HG02943 (cell line): ENCODE measurements around the gene MDM1.

Source experiments
- ATAC-seq: cut with Tn5 transposase; IDR thresholded peaks from one replicate; pipeline ENCODE4 v1.9.1; 2021; ENCODE audit warnings: mild to moderate bottlenecking, low read depth, moderate library complexity; ENCODE audit not compliant: unreplicated experiment

MDM1 gene

DNA sequence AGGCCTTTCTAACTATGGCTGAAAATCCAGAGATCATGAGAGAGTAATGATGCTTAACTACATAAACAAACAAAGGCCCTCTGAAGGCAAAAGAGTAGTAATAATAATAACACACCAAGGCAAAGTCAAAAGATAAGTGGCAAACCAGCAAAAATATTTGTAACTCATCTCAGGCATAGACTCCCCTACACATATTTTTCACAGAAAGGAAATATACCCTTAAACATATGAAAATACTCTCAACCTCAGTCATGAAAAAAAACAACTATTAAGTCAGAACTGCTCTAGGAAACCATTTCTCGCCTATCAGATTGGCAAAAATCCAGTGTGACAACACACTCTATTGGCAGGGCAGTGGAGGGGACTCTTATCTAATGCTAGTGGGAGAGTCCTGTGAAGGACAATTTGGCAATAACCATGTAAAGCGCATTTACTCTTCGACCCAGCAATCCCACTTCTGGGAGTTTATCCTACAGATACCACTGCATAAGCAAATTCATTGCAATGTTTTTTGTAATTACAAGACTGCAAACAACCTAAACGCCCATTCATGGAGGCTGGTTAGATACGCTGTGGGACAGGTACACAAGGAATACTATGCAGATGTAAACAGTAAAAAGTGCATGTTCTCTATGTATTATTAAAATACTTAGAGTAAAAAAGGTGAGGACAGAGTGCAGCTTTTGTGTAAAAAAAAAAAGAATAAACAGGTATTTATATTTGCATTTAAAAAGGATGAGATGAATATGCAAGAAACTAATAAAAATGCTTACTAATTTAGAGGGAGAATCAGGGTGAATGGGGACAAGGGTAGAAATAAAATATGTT is 52.7 kb downstream of the MDM1 start:
- ATAC-seq: no peak

- no peak for ATAC-seq
These were observed 55.7 kb downstream of the MDM1 start for GRCh38 chr12:68276402-68276930.

GRCh38 chr12:68272732-68273131 is 59.4 kb downstream of the MDM1 start:
- ATAC-seq: no peak

DNA sequence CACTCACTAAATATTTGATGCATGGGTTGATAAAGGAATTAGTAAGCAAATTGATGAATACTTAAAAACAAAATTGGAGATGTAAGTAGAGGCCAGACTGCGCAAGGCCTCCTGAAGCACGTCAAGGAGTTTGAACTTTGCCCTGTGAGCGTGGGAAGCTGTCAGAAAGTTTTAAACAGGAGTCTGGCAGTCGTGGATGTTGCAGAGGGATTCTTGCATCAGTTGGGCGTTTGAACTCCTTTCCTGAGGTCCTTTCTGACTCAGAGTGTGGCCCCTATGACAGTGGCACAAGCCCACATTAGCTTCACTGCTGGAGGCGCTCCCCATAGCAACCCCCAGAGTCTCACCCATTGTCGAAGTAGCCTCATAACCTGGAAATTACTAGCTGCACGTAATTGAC is 60.8 kb downstream of the MDM1 start:
- no peak for ATAC-seq

- no peak for ATAC-seq
These were observed 61.8 kb downstream of the MDM1 start for GRCh38 chr12:68270358-68270757.

DNA sequence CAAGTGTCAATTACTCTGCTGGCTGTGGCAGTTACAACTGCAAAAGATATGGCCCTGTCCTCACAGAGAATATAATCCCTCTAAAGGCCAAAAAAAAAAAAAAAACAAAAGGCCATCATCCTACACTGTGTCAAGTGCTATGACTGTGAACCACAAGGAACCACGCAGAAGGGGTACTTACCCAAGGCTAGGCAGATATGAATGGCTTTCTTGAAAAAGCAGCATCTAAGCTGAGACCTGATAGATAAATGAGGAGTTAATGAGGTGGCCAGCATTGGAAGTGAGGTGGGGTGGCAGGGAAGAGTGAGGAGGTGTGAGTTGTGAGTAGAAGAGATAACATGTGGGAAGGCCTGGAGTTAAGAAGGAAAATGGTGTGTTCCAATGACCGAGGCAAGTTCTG is 62.4 kb downstream of the MDM1 start:
- no peak for ATAC-seq

DNA sequence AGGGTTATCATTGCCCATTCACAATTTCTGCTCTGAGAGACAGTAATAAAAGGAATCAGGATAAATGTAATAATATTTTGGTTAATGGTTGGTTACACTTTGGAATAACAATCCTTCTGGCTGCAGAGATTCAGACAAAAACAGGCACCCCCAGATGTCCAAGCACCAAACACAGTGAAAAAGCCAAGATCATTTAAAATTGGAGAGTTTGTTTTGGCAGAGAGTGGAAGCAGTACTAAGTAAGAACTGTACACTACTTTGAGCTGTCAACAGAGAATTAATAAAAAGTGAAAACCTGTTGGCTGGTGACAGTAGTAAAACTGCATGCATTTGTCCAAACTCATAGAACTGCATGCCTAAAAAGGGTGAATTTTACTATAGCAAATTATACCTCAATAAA is 63.2 kb downstream of the MDM1 start:
- ATAC-seq: no peak

DNA sequence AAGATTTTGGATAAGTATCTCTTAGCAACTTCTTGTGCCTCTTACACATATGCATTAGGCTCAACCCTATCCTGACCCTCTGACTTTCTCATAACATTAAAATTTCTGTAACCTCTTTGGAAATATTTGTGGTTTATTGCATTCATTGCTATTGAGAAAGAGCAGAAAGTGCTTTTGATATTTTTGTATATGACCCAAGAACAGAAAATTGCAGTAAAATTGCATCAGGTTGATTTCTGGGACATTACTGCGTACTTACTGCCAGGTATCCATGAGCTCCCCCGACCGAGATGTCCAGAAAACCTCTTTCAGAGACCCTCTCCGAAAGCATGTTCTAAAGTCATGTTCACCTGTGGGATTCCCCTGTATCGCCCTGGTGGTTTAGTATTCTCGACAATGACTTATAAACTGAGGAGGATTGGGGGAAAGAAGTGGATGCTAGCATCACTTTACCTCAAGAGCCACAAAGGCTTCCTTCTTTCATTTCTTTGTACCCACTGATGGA is 64.2 kb downstream of the MDM1 start:
- ATAC-seq: no peak

GRCh38 chr12:68264857-68265256 is 67.3 kb downstream of the MDM1 start:
- no peak for ATAC-seq

GRCh38 chr12:68264158-68264855 is 67.9 kb downstream of the MDM1 start:
- no peak for ATAC-seq

DNA sequence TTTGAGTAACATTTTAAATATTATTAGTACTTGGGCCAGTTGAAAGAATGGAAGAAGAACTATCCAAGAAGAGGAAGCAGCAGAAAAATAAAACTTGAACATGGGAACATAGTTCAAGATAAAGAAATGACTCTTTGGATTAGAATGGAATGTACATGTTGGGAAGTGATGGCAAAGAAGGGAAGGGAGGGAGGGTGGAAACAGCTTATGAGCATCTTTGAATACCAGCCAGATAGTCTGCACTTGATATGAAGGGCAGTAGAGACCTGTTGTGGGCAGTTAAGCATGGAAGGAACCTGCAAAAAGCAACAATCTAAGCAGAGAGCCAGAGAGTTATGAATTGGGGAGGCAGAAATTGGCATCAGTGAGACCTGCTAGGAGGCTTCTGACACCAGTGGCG is 68.8 kb downstream of the MDM1 start:
- no peak for ATAC-seq

DNA sequence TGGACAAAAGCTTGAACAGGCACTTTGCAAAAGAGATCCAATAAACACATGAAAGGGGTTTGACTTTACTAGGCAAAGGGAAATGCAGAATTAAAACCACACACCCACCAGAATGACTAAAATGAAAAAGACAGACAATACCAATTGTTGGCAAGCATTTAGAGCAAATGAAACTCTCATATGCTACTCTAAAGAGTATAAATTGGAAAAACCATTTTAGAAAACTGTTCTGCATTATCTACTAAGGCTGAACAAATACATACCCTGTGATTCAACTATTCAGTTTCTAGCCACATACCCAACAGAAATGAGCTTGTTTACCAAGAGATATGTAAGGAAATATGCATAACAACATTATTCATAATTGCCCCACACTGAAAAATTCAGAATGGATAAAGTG is 70.3 kb downstream of the MDM1 start:
- ATAC-seq: no peak

GRCh38 chr12:68260153-68260552 is 72.0 kb downstream of the MDM1 start:
- no peak for ATAC-seq

DNA sequence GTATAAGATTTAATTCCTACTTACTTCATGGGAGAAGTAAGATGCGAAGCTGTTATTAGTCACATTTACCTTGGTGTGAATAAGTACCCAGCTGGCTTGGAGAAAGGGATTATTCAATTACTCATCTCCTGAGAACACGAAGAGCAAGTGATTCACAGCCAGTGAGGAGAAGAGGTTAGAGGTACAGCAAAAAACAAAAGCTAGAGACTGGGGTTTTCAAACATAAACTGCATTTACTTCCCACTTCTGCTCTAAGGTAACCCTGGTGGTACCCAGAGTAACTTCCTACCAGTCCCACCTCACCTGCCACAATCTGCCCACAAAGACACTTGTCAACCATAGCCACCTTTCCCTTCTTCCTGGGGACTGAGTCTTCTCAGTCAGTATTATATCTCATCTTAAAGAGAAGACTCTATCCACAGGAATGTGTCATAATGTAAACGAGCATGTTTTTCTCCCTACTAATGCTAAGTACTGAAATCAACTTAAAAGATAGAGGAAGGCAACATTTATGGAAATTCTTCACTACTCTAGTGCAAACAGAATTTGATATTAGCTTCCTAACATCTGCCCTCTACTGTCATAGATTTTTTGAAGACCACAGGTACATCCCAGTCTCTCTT is 72.7 kb downstream of the MDM1 start:
- ATAC-seq: no peak

- ATAC-seq: no peak
These were observed 78.7 kb downstream of the MDM1 start, which contains the start of gene IL22 for GRCh38 chr12:68253504-68253903. Gene IL22, minus strand, starts transcription at chr12:68253604. Its CDS starts 156 bp downstream, at chr12:68253448.

DNA sequence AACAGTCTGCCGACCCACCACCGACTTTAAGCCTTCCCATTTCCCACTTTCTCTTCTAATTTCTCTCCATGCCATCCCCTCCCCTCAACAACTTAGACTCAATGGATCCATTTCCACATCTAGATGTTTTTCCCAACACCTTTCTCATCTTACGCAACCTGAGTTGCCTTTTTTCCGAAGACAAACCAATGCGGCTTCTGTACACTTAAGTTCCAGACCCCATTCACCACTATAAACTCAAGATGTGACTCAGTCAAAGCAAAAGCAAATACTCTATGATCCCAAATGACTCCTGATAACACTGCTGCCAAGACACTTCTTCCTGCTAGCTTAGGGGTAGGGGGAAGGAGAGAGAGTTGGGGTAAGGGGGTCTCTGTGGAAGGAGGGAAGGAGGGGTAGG is 80.1 kb downstream of the MDM1 start:
- no peak for ATAC-seq

GRCh38 chr12:68250454-68250853 is 81.7 kb downstream of the MDM1 start:
- ATAC-seq: no peak

DNA sequence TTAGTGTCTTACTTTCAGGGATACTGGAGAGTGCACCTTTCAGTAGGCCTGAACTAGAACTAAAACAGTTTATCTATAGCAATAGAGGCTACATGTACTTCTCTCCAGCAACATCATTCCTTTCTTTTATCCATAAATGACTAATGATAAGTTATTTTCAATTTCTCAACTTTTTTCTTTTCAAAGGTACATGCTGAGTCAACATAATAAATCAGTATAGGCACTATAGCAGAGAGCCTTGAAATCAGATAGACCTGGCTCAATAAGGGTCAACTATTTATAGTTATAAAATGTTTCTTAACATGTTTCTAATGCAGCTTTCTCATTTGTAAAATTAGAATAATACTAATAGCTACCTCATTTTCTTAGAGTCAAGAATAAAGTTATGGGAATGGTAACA is 84.4 kb downstream of the MDM1 start:
- ATAC-seq: no peak

DNA sequence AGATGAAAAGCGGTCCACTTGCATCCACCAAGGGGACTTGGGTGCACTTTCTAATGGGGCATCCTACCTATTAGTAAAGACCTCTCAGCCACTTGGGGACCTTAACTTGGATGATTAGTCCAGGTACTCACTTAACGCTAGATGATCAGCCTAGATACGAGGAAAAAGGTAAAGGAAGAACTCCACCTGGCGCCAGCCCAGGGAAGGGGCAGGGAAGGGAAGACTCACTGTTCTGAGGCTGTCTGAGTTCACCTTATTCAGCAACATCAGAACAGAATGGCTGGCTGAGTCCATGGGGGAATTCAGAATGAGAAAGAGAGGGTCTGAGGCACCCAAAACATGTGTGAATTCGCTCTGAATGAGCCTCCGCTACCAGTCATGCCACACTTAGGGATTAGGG is 85.8 kb downstream of the MDM1 start:
- ATAC-seq: no peak

- ATAC-seq: no peak
These were observed 86.8 kb downstream of the MDM1 start for GRCh38 chr12:68245180-68246021.
